B cell (primary cell): ENCODE data around the gene NUMA1. TPM values are rescaled to one million over a fixed set of nuclear protein-coding genes. Genes with fewer than 3 reads are reported as not detected.

ENCODE experiments used
- ATAC-seq: fragments of 200-7000 bp; cut with Tn5 transposase; one replicate; pipeline ENCODE4 v1.10.0; 2021; ENCODE audit warnings: low read depth, mild to moderate bottlenecking, moderate number of reproducible peaks, moderate library complexity
- CTCF ChIA-PET: fragments of 350-600 bp; sonication (Branson Sonifier 250); formaldehyde crosslinking; loops from one replicate; lab custom pipeline; 2021; ENCODE audit warnings: antibody characterized with exemption, inconsistent platforms; lab: Charles Lee
- POLR2A ChIA-PET: fragments of 350-600 bp; sonication (Branson Sonifier 250); formaldehyde crosslinking; loops from one replicate; lab custom pipeline; 2021; ENCODE audit warnings: antibody characterized with exemption; lab: Charles Lee
- DNase-seq: peaks from one replicate; pipeline ENCODE4 v3.0.0; 2013
- H2AFZ ChIP-seq: 2 replicates; pipeline ENCODE4 v1.6.1; 2012; ENCODE audit warnings: mild to moderate bottlenecking, low read depth, low read length; ENCODE audit not compliant: insufficient read depth, poor library complexity, severe bottlenecking
- H3K27ac ChIP-seq, 2 donors: 1 replicate in 1 of 2; 2 replicates in 1 of 2; pipeline ENCODE4 v1.5.1; 2012 to 2013; ENCODE audit warnings: low read length in 2 of 2, mild to moderate bottlenecking in 2 of 2, moderate library complexity in 1 of 2
- H3K27me3 ChIP-seq, 4 experiments: fragments of 200-600 bp in 1 of 4; sonication (generic) in 1 of 4; replicated peaks in 1 of 4; 1 replicate in 2 of 4; 2 replicates in 2 of 4; pipeline versions ENCODE4 v1.6.1 to v1.7.0; 2013 to 2016; ENCODE audit warnings: low read length in 3 of 4, mild to moderate bottlenecking in 2 of 4, mixed read lengths in 1 of 4, moderate library complexity in 1 of 4; ENCODE audit not compliant: insufficient read depth in 4 of 4, control insufficient read depth in 3 of 4; ENCODE audit errors: control extremely low read depth in 1 of 4
- H3K36me3 ChIP-seq, 2 experiments: replicated peaks in 1 of 2; 1 replicate in 1 of 2; 2 replicates in 1 of 2; pipeline versions ENCODE4 v1.6.1 to v1.7.1; 2013; ENCODE audit warnings: low read length in 1 of 2; ENCODE audit not compliant: insufficient read depth in 2 of 2, control insufficient read depth in 1 of 2; ENCODE audit errors: control extremely low read depth in 1 of 2, extremely low read depth in 1 of 2
- H3K4me1 ChIP-seq, 2 donors: fragments of 200-600 bp in 1 of 2; sonication (generic) in 1 of 2; 1 replicate in 1 of 2; 2 replicates in 1 of 2; pipeline versions ENCODE4 v1.5.1 to v1.6.1; 2013 to 2017; ENCODE audit warnings: low read length in 2 of 2; ENCODE audit not compliant: control insufficient read depth in 2 of 2, insufficient read depth in 2 of 2
- H3K4me2 ChIP-seq: replicated peaks from 2 replicates; pipeline ENCODE3; 2012; ENCODE audit warnings: mild to moderate bottlenecking, low read depth, low read length; ENCODE audit not compliant: poor library complexity, severe bottlenecking
- H3K4me3 ChIP-seq, 5 experiments: fragments of 200-600 bp in 1 of 5; sonication (generic) in 1 of 5; 1 replicate in 3 of 5; 2 replicates in 2 of 5; pipeline versions ENCODE4 v1.5.1 to v1.7.0; 2011 to 2016; ENCODE audit warnings: low read length in 4 of 5, mild to moderate bottlenecking in 4 of 5, low read depth in 2 of 5, control low read depth in 1 of 5, moderate library complexity in 1 of 5; ENCODE audit not compliant: insufficient read depth in 1 of 5; ENCODE audit errors: control extremely low read depth in 1 of 5, extremely low read depth in 1 of 5
- H3K79me2 ChIP-seq: fragments of 200-600 bp; sonication (generic); one replicate; pipeline ENCODE4 v1.6.0; 2016; ENCODE audit warnings: low read length; ENCODE audit not compliant: control insufficient read depth, insufficient read depth
- H3K9ac ChIP-seq: fragments of 200-600 bp; sonication (generic); 2 replicates; pipeline ENCODE4 v1.6.1; 2017; ENCODE audit warnings: mild to moderate bottlenecking, low read length, moderate library complexity
- H3K9me3 ChIP-seq, 3 donors: one replicate each; pipeline versions ENCODE4 v1.6.1 to v1.7.1; 2013; ENCODE audit warnings: low read length in 2 of 3; ENCODE audit not compliant: control insufficient read depth in 2 of 3, insufficient read depth in 1 of 3; ENCODE audit errors: control extremely low read depth in 1 of 3
- H4K20me1 ChIP-seq: 2 replicates; pipeline ENCODE4 v1.6.0; 2012; ENCODE audit warnings: mild to moderate bottlenecking, low read length; ENCODE audit not compliant: insufficient read depth, control insufficient read depth, poor library complexity, severe bottlenecking
- H3K27ac Mint-ChIP-seq: one replicate; pipeline ENCODE4 v1.8.0; 2021; ENCODE audit warnings: mixed read lengths
- H3K27me3 Mint-ChIP-seq: one replicate; pipeline ENCODE4 v1.8.0; 2021; ENCODE audit warnings: mixed read lengths
- H3K4me1 Mint-ChIP-seq: one replicate; pipeline ENCODE4 v1.8.0; 2021; ENCODE audit warnings: mixed read lengths
- H3K4me3 Mint-ChIP-seq: one replicate; pipeline ENCODE4 v1.8.0; 2021; ENCODE audit warnings: mixed read lengths
- H3K9me3 Mint-ChIP-seq: one replicate; pipeline ENCODE4 v1.8.0; 2022; ENCODE audit warnings: mixed read lengths; ENCODE audit not compliant: insufficient read depth
- EZH2 ChIP-seq: IDR thresholded peaks from 2 replicates; pipeline ENCODE4 v1.6.1; 2012; ENCODE audit warnings: borderline replicate concordance, low read depth, mild to moderate bottlenecking, moderate library complexity, low read length; ENCODE audit not compliant: insufficient read depth, poor library complexity, severe bottlenecking
- WGBS: methylation state at CpG from one replicate; pipeline ENCODE4 v1.1.5; 2013; ENCODE audit warnings: missing lambda C conversion rate; ENCODE audit not compliant: insufficient coverage; 5-methylcytosine and 5-hydroxymethylcytosine counted together
- intact Hi-C: fragments of 100-400 bp; cut with micrococcal nuclease; formaldehyde crosslinking; loops from one replicate; pipeline ENCODE4 v1.10.0; 2022
- polyA plus RNA-seq: library from polyadenylated mRNA; depleted of rRNA; stranded (reverse); fragments of >200 nt; gene quantifications from 2 replicates; pipeline ENCODE4 v1.2.3, GENCODE V29; 2012
- total RNA-seq, 2 donors: library from RNA; stranded (reverse); fragments of 120-200 nt in 1 of 2; gene quantifications; 1 replicate in 1 of 2; 2 replicates in 1 of 2; pipeline versions ENCODE4 v1.2.3 to v1.2.4, GENCODE V29; 2013 to 2022
- TF ChIP-seq, protein P1 (sequence below): fragments of 200-600 bp; IDR thresholded peaks from one replicate; pipeline ENCODE4 v1.8.0; 2022; ENCODE audit warnings: antibody characterized with exemption, mild to moderate bottlenecking

NUMA1 gene
- total and polyA plus RNA-seq, 2 donors (not counting 1 experiment from before 2014, with no cell fraction given) = 186 to 300 TPM

DNA sequence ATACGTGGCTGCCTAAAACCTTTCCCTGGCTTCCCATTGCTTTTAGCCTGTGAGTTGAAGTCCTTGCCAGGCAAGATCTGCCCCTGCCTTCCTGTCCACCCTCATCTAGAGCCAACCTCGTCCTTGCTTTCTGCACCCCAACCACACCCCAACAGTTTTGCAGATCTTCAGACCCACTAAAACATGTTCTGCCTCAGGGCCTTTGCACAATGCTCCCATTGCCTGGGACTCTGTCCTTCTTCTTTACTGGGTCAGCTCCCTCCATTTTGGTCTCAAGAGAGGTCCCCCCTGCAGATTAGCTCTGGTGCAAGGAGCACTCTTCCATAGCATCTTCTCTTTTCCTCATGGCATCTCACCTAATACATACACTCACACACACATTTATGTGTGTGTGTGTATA is 40.6 kb upstream of the NUMA1 start:
- H3K4me3 ChIP-seq = no peak overlapping the region
- DNase-seq = no peak

GRCh38 chr11:72119198-72119597 is 38.9 kb upstream of the NUMA1 start:
- Mint-ChIP-seq H3K27ac (no peak overlapping the region), H3K4me1 (no peaks in the 10 kb centered on the region), H3K27me3 (peaks cover 40% of the 10 kb centered on the region), H3K9me3 (no peaks in the 10 kb centered on the region), H3K4me3 (no peak overlapping the region)
- H3K4me1 ChIP-seq = no peaks in the 10 kb centered on the region
- H3K36me3 ChIP-seq = no peaks in the 10 kb centered on the region
- H3K4me3 ChIP-seq = no peak overlapping the region
- H4K20me1 ChIP-seq = no peaks in the 10 kb centered on the region
- CTCF ChIA-PET = interaction anchor here (0.8 kb wide), 1 partner anchor 94 kb away, joined by 3 read pairs; no protein-coding TSS in a partner anchor
- H3K9me3 ChIP-seq = peaks cover 0 to 5% (median 0%) of the 10 kb centered on the region in 3 donors
- no peak overlapping the region for H3K9ac ChIP-seq
- DNase-seq = no peak
- POLR2A ChIA-PET = no interaction called here
- no peak overlapping the region for H2AFZ ChIP-seq
- WGBS = no CpG with 5 or more reads among the region's 6 CpGs
- H3K79me2 ChIP-seq = no peaks in the 10 kb centered on the region
- peaks cover 0 to 25% (median 2%) of the 10 kb centered on the region in 4 experiments for H3K27me3 ChIP-seq
- ATAC-seq = no peak
- H3K4me2 ChIP-seq = no peak overlapping the region
- intact Hi-C loops = no loop called here
- TF ChIP-seq EZH2 = no peak
- TF ChIP-seq, protein P1, sequence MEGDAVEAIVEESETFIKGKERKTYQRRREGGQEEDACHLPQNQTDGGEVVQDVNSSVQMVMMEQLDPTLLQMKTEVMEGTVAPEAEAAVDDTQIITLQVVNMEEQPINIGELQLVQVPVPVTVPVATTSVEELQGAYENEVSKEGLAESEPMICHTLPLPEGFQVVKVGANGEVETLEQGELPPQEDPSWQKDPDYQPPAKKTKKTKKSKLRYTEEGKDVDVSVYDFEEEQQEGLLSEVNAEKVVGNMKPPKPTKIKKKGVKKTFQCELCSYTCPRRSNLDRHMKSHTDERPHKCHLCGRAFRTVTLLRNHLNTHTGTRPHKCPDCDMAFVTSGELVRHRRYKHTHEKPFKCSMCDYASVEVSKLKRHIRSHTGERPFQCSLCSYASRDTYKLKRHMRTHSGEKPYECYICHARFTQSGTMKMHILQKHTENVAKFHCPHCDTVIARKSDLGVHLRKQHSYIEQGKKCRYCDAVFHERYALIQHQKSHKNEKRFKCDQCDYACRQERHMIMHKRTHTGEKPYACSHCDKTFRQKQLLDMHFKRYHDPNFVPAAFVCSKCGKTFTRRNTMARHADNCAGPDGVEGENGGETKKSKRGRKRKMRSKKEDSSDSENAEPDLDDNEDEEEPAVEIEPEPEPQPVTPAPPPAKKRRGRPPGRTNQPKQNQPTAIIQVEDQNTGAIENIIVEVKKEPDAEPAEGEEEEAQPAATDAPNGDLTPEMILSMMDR = no peak
- H3K27ac ChIP-seq = no peak overlapping the region

More for the DNA sequence above, 40.6 kb upstream of the NUMA1 start:
- H3K27ac ChIP-seq = no peak overlapping the region
- ChIA-PET POLR2A (no interaction called here), CTCF (no interaction called here)
- H3K27me3 ChIP-seq = peaks cover 0 to 20% (median 2%) of the 10 kb centered on the region in 4 experiments
- H3K4me1 ChIP-seq = no peaks in the 10 kb centered on the region
- no peaks in the 10 kb centered on the region for H4K20me1 ChIP-seq
- no peaks in the 10 kb centered on the region for H3K4me1 Mint-ChIP-seq
- H3K79me2 ChIP-seq = no peaks in the 10 kb centered on the region
- ATAC-seq = no peak
- H2AFZ ChIP-seq = no peak overlapping the region
- peaks cover 0 to 9% (median 2%) of the 10 kb centered on the region in 3 donors for H3K9me3 ChIP-seq
- H3K27ac Mint-ChIP-seq = no peak overlapping the region
- no peak for TF ChIP-seq EZH2
- TF ChIP-seq, protein P1 = no peak
- H3K36me3 ChIP-seq = no peaks in the 10 kb centered on the region
- no peaks in the 10 kb centered on the region for H3K9me3 Mint-ChIP-seq
- no peak overlapping the region for H3K4me3 Mint-ChIP-seq
- 91% methylated on average over 2 of the region's 2 CpGs for WGBS
- no peak overlapping the region for H3K4me2 ChIP-seq
- intact Hi-C loops = no loop called here
- peaks cover 46% of the 10 kb centered on the region for H3K27me3 Mint-ChIP-seq
- no peak overlapping the region for H3K9ac ChIP-seq
